Mesendoderm (in vitro differentiated cells): Measurements from ENCODE around the gene PARD3B.
A peak's percentile ranks its signal among the peaks of the same experiment; 100 is the strongest.

Experiments used
- DNase-seq: peaks from one replicate; pipeline ENCODE4 v3.0.0; 2013
- H2AK5ac ChIP-seq: 2 replicates; pipeline ENCODE4 v1.6.1; 2013; ENCODE audit warnings: low read length, inconsistent platforms
- H2BK120ac ChIP-seq: 2 replicates; pipeline ENCODE4 v1.6.1; 2013; ENCODE audit warnings: low read depth, mild to moderate bottlenecking, low read length, moderate library complexity, mixed read lengths
- H2BK15ac ChIP-seq: replicated peaks from 2 replicates; pipeline ENCODE4 v1.6.1; 2013; ENCODE audit warnings: low read depth, mild to moderate bottlenecking, moderate library complexity
- H2BK5ac ChIP-seq: 2 replicates; pipeline ENCODE4 v1.6.1; 2013; ENCODE audit warnings: low read length, inconsistent platforms
- H3K18ac ChIP-seq: 2 replicates; pipeline ENCODE4 v1.6.1; 2013; ENCODE audit warnings: mild to moderate bottlenecking, low read length, mixed read lengths
- H3K23ac ChIP-seq: one replicate; pipeline ENCODE4 v1.6.1; 2013; ENCODE audit warnings: low read length
- H3K27ac ChIP-seq: 2 replicates; pipeline ENCODE4 v1.5.1; 2013; ENCODE audit warnings: low read depth, mild to moderate bottlenecking, inconsistent platforms, low read length, moderate library complexity
- H3K27me3 ChIP-seq: 2 replicates; pipeline ENCODE4 v1.6.1; 2013; ENCODE audit warnings: low read length, control low read depth, mild to moderate bottlenecking, inconsistent platforms; ENCODE audit not compliant: insufficient read depth, poor library complexity
- H3K36me3 ChIP-seq: 2 replicates; pipeline ENCODE4 v1.6.1; 2013; ENCODE audit warnings: low read length, inconsistent platforms; ENCODE audit not compliant: control insufficient read depth, insufficient read depth
- H3K4ac ChIP-seq: one replicate; pipeline ENCODE4 v1.6.1; 2013; ENCODE audit warnings: low read depth, mild to moderate bottlenecking, low read length, moderate library complexity
- H3K4me1 ChIP-seq: 2 replicates; pipeline ENCODE4 v1.6.1; 2013; ENCODE audit warnings: low read depth, low read length, inconsistent platforms; ENCODE audit not compliant: control insufficient read depth
- H3K4me2 ChIP-seq: 2 replicates; pipeline ENCODE4 v1.6.1; 2013; ENCODE audit warnings: low read length
- H3K4me3 ChIP-seq: 2 replicates; pipeline ENCODE4 v1.5.1; 2013; ENCODE audit warnings: mild to moderate bottlenecking, low read length
- H3K56ac ChIP-seq: one replicate; pipeline ENCODE4 v1.6.1; 2013; ENCODE audit warnings: low read length
- H3K79me1 ChIP-seq: 2 replicates; pipeline ENCODE4 v1.6.1; 2013; ENCODE audit warnings: low read length, inconsistent platforms
- H3K79me2 ChIP-seq: 2 replicates; pipeline ENCODE4 v1.6.1; 2013; ENCODE audit warnings: mild to moderate bottlenecking, low read length; ENCODE audit not compliant: control insufficient read depth, insufficient read depth
- H3K9ac ChIP-seq: 2 replicates; pipeline ENCODE4 v1.6.1; 2013; ENCODE audit warnings: low read length, inconsistent platforms
- H4K5ac ChIP-seq: one replicate; pipeline ENCODE4 v1.6.1; 2013; ENCODE audit warnings: low read length
- H4K8ac ChIP-seq: one replicate; pipeline ENCODE4 v1.6.1; 2013; ENCODE audit warnings: low read depth, mild to moderate bottlenecking, control low read depth, low read length, moderate library complexity
- WGBS: extraction: QIAGEN DNeasy Blood & Tissue Kit; methylation state at CpG from one replicate; pipeline ENCODE4 v1.1.7; 2013; ENCODE audit warnings: low lambda C conversion rate, missing lambda C conversion rate; ENCODE audit not compliant: insufficient coverage; ENCODE audit errors: extremely low coverage; 5-methylcytosine and 5-hydroxymethylcytosine counted together

Gene PARD3B

GRCh38 chr2:205293559-205293958 is 748.3 kb downstream of the PARD3B start:
- H2BK5ac ChIP-seq = no peak overlapping the region
- no peak overlapping the region for H4K5ac ChIP-seq
- no peak overlapping the region for H3K4ac ChIP-seq
- H3K36me3 ChIP-seq = no peaks in the 10 kb centered on the region
- no peak overlapping the region for H3K23ac ChIP-seq
- H4K8ac ChIP-seq = no peak overlapping the region
- no peak overlapping the region for H3K4me3 ChIP-seq
- H3K4me1 ChIP-seq = no peaks in the 10 kb centered on the region
- H3K27me3 ChIP-seq = no peaks in the 10 kb centered on the region
- no peak overlapping the region for H3K9ac ChIP-seq
- H3K56ac ChIP-seq = no peak overlapping the region
- H3K79me2 ChIP-seq = no peaks in the 10 kb centered on the region
- no peak overlapping the region for H2BK120ac ChIP-seq
- no peak overlapping the region for H2BK15ac ChIP-seq
- no peaks in the 10 kb centered on the region for H3K79me1 ChIP-seq
- H2AK5ac ChIP-seq = no peak overlapping the region
- no peak overlapping the region for H3K4me2 ChIP-seq
- no peak overlapping the region for H3K18ac ChIP-seq
- no peak for DNase-seq
- H3K27ac ChIP-seq = no peak overlapping the region

DNA sequence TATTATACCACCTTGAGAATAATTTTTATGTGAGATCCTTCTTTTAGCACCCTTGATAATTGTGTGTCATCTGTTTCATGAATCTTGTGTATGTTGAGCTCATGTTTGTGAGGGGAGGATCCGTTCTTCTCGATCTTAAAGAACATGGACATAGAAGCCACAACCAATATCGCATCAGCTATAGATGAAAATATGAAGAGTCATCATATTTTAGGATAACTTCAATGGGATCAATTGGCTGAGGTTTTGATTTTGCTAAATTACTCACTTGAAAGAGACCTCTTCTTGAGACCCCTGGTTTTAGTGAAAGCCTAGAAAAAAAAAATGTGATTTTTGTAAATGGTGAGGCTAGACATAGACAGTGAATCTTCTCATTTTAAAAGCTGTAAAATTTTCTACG is 751.7 kb downstream of the PARD3B start:
- no peak overlapping the region for H3K4me2 ChIP-seq
- no peak overlapping the region for H3K4me3 ChIP-seq
- H2BK5ac ChIP-seq = no peak overlapping the region
- H3K27me3 ChIP-seq = no peaks in the 10 kb centered on the region
- H3K23ac ChIP-seq = no peak overlapping the region
- no peak overlapping the region for H3K9ac ChIP-seq
- no peak overlapping the region for H4K5ac ChIP-seq
- H3K4ac ChIP-seq = no peak overlapping the region
- H3K56ac ChIP-seq = no peak overlapping the region
- no peaks in the 10 kb centered on the region for H3K79me2 ChIP-seq
- no CpG with 5 or more reads among the region's 4 CpGs for WGBS
- H4K8ac ChIP-seq = no peak overlapping the region
- H3K79me1 ChIP-seq = no peaks in the 10 kb centered on the region
- H2BK15ac ChIP-seq = no peak overlapping the region
- no peak overlapping the region for H2AK5ac ChIP-seq
- H3K27ac ChIP-seq = no peak overlapping the region
- H3K4me1 ChIP-seq = no peaks in the 10 kb centered on the region
- H2BK120ac ChIP-seq = no peak overlapping the region
- H3K36me3 ChIP-seq = no peaks in the 10 kb centered on the region
- H3K18ac ChIP-seq = no peak overlapping the region
- no peak for DNase-seq

DNA sequence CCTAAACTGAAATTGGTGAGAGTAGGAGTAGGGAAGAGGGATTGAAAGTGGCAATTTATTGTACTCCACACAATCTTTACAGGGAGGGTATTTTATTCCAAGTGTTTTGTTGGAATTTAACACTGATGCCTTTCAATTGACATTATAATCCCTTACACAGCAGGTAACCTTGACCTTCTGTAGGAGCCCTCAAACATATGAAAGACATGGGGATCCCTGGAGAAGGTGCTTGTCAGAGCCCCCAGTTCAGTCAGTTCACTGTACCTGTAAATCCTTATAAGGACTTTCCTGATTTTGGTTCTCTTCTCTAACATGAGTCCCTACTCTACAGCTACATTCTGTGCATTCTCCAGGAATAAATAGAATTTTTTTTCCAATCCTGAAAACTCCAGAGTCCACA is 752.1 kb downstream of the PARD3B start:
- H3K18ac ChIP-seq = no peak overlapping the region
- H2BK5ac ChIP-seq = no peak overlapping the region
- no peak overlapping the region for H3K27ac ChIP-seq
- no peaks in the 10 kb centered on the region for H3K79me2 ChIP-seq
- no peak overlapping the region for H3K56ac ChIP-seq
- no peak overlapping the region for H3K4me3 ChIP-seq
- no peaks in the 10 kb centered on the region for H3K27me3 ChIP-seq
- H3K4me1 ChIP-seq = no peaks in the 10 kb centered on the region
- no peak overlapping the region for H3K4ac ChIP-seq
- H4K8ac ChIP-seq = no peak overlapping the region
- no peak overlapping the region for H3K4me2 ChIP-seq
- H3K23ac ChIP-seq = no peak overlapping the region
- no peak overlapping the region for H2BK120ac ChIP-seq
- no peak overlapping the region for H2BK15ac ChIP-seq
- no peak overlapping the region for H2AK5ac ChIP-seq
- H3K36me3 ChIP-seq = no peaks in the 10 kb centered on the region
- no peak overlapping the region for H4K5ac ChIP-seq
- DNase-seq = no peak
- no peaks in the 10 kb centered on the region for H3K79me1 ChIP-seq
- no peak overlapping the region for H3K9ac ChIP-seq

DNA sequence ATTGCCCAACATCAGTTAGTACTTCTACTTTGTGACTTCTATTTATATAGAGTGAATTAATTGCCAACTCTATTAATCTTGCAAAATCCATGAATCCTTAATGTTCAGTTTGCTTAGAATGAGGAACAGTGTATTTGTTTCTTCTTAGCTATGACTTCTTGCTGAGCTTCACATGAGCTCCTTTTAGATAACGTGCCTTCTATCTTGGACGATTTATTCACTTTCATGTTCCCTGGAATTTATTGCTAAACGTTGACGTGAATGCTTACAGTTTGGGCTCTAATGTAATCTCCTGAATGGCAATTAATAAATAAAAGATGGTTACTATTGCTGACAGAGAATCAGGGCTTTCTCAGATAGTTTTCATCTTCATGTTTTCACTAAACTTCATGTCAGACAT is 752.6 kb downstream of the PARD3B start:
- H3K27me3 ChIP-seq = no peaks in the 10 kb centered on the region
- no peak overlapping the region for H2BK120ac ChIP-seq
- no peak overlapping the region for H3K4ac ChIP-seq
- no peak overlapping the region for H3K56ac ChIP-seq
- no peak overlapping the region for H3K4me3 ChIP-seq
- H4K8ac ChIP-seq = no peak overlapping the region
- no peak overlapping the region for H2BK15ac ChIP-seq
- no CpG with 5 or more reads among the region's 4 CpGs for WGBS
- no peak overlapping the region for H2BK5ac ChIP-seq
- no peak overlapping the region for H2AK5ac ChIP-seq
- no peaks in the 10 kb centered on the region for H3K79me2 ChIP-seq
- H3K4me1 ChIP-seq = no peaks in the 10 kb centered on the region
- H3K36me3 ChIP-seq = no peaks in the 10 kb centered on the region
- H3K4me2 ChIP-seq = no peak overlapping the region
- no peak for DNase-seq
- no peak overlapping the region for H3K18ac ChIP-seq
- H3K27ac ChIP-seq = no peak overlapping the region
- no peak overlapping the region for H3K9ac ChIP-seq
- no peak overlapping the region for H3K23ac ChIP-seq
- H3K79me1 ChIP-seq = no peaks in the 10 kb centered on the region
- H4K5ac ChIP-seq = no peak overlapping the region

DNA sequence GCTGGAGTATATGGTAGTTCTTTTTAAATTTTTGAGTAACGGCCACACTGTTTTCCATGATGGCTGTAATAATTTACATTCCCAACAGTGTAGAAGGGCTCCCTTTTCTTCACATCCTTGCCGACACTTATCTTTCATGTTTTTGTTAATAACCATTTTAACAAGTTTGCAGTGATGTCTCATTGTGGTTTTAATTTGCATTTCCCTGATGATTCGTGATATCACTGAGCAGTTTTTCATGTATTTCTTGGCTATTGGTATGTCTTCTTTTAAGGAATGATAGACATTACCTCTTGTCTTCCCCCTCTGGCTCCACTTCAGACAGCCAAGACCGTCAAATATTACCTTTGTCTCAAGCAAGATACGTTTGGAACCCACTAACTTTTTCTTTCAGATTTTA is 765.9 kb downstream of the PARD3B start:
- no peak overlapping the region for H3K4me3 ChIP-seq
- H3K79me2 ChIP-seq = no peaks in the 10 kb centered on the region
- no peaks in the 10 kb centered on the region for H3K36me3 ChIP-seq
- H3K9ac ChIP-seq = no peak overlapping the region
- H4K8ac ChIP-seq = no peak overlapping the region
- WGBS = no CpG with 5 or more reads among the region's 5 CpGs
- H3K4ac ChIP-seq = no peak overlapping the region
- no peak overlapping the region for H4K5ac ChIP-seq
- H3K79me1 ChIP-seq = no peaks in the 10 kb centered on the region
- H3K23ac ChIP-seq = no peak overlapping the region
- H2BK5ac ChIP-seq = no peak overlapping the region
- H3K4me2 ChIP-seq = no peak overlapping the region
- no peak overlapping the region for H3K18ac ChIP-seq
- DNase-seq = no peak
- no peak overlapping the region for H3K27ac ChIP-seq
- no peaks in the 10 kb centered on the region for H3K27me3 ChIP-seq
- H3K4me1 ChIP-seq = no peaks in the 10 kb centered on the region
- no peak overlapping the region for H2BK15ac ChIP-seq
- no peak overlapping the region for H2BK120ac ChIP-seq
- H2AK5ac ChIP-seq = no peak overlapping the region
- H3K56ac ChIP-seq = no peak overlapping the region

DNA sequence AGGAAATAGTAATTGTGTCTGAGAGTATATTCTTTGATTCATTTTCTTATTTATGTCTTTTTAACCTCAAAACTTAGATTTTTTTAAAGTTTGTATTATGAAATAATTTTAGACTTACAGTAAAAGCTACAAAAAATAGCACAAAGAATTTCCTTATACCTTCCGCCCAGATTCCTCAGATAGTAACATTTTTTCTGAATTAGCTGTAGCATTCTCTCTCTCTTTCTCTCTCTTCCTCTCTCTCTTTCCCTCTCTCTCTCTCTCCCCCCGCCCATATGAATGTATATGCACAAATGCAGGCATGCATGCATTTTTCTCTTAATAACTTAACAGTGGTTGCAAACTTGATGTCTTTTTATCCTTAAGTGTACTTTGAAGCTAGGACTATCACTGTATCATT is 776.0 kb downstream of the PARD3B start:
- no peak overlapping the region for H3K23ac ChIP-seq
- H3K4ac ChIP-seq = no peak overlapping the region
- H3K4me1 ChIP-seq = no peaks in the 10 kb centered on the region
- no peaks in the 10 kb centered on the region for H3K27me3 ChIP-seq
- H3K9ac ChIP-seq = no peak overlapping the region
- no peak overlapping the region for H3K56ac ChIP-seq
- no peak overlapping the region for H3K27ac ChIP-seq
- DNase-seq = peak; percentile 47
- no peak overlapping the region for H3K18ac ChIP-seq
- whole genome bisulfite sequencing = no CpG with 5 or more reads among the region's 2 CpGs
- no peaks in the 10 kb centered on the region for H3K79me1 ChIP-seq
- H2BK15ac ChIP-seq = no peak overlapping the region
- H3K4me2 ChIP-seq = no peak overlapping the region
- H3K79me2 ChIP-seq = no peaks in the 10 kb centered on the region
- no peak overlapping the region for H4K5ac ChIP-seq
- H4K8ac ChIP-seq = no peak overlapping the region
- H3K36me3 ChIP-seq = no peaks in the 10 kb centered on the region
- H3K4me3 ChIP-seq = no peak overlapping the region
- H2BK120ac ChIP-seq = no peak overlapping the region
- H2AK5ac ChIP-seq = no peak overlapping the region
- no peak overlapping the region for H2BK5ac ChIP-seq
